ENCODE results near the gene NUDT9.
"Not testable (repeated sequence)": the region's sequence is repeated elsewhere in the genome, so short reads cannot be mapped to it uniquely, and the experiment has no call there.

The NUDT9 gene, protein sequence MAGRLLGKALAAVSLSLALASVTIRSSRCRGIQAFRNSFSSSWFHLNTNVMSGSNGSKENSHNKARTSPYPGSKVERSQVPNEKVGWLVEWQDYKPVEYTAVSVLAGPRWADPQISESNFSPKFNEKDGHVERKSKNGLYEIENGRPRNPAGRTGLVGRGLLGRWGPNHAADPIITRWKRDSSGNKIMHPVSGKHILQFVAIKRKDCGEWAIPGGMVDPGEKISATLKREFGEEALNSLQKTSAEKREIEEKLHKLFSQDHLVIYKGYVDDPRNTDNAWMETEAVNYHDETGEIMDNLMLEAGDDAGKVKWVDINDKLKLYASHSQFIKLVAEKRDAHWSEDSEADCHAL

DNA sequence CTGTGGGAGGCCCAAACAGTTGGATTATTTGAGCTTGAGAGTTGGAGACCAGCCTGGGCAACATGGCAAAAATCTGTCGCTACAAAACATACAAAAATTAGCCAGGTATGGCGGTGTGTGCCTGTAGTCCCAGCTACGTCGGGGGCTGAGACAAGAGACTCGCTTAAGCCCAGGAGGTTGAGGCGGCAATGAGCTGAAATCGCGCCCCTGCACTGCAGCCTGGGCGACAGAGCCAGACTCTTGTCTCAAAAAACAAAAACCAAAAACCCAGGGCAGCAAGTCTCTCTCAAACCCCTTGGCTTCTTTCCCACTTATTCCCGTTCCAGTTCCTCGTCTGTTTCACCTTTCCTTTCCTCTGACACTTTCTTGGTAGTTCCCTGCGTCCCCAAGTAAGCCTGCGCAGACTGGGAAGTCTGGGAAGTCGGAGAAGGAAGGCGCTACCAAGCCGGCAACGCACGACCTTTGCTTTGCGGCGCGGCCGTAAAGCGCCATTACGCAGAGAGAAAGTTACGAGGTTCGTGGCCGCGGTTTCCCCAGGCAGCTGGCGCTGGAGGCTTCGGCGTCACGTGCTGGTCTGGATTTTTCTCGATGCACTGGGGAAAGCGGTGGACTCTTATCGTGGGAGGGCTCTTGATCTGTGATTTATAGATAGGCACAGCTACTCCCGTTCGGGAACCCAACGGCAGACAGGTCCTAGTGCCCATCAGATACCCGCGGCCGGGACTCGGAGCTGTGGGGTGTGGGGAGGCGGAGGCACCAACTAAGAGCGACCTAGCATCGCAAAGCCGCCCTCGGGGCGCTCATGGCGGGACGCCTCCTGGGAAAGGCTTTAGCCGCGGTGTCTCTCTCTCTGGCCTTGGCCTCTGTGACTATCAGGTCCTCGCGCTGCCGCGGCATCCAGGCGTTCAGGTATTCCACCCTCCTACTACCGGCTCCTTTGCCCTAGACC, at the start of gene NUDT9:
NUDT9 (plus strand) TSS at position 470 of the 949 bp plus-strand sequence; CDS start at position 803, 333 bp downstream.
- DNase-seq (ENCODE audit: low spot score): peak; percentile 63

DNA sequence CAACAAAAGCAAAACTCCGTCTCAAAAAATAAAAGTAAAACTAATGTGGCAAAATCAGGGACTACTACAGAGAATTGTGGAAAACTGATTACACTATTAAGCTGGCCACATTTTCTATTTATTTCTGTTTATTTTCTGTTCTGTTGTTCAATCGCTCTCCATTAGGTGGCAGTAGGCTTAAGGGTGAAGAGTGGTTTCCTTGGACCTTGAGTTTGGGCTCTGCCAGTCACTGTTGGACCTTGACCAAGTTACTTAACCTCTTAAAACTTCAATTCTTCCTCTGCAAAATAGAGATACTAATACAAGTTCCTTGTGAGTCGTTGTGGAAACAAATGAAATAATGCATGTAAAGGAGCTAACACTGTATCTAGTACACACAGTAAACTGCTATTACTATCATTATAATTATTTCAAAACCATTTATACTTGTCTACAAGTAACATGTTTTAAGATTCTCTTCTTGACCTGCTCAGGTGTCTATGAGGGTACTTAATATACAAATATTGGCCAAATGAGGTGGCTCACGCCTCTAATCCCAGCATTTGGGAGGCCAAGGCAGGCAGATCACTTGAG, 46.6 kb upstream of the NUDT9 start:
- no peak for DNase-seq (ENCODE audit: low spot score)

DNA sequence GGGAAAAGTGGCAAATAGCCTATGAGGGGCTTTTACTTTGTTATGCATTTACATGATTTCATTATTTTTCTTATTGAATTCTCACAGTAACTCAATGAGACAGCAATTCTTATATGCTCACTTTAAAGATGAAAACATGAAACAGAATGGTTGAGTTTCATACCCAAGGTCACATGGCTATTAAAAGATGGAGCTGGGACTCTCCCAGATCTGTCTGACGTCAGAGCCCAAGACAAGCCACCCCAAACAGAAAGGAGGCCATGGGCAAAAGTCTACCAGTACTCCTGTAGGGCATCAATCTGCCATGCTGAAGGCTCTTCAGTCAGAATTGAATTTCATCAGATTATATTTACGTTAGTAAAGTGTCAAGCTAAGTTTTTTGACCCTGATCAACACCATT, 44.6 kb upstream of the NUDT9 start:
- DNase-seq (ENCODE audit: low spot score): no peak

DNA sequence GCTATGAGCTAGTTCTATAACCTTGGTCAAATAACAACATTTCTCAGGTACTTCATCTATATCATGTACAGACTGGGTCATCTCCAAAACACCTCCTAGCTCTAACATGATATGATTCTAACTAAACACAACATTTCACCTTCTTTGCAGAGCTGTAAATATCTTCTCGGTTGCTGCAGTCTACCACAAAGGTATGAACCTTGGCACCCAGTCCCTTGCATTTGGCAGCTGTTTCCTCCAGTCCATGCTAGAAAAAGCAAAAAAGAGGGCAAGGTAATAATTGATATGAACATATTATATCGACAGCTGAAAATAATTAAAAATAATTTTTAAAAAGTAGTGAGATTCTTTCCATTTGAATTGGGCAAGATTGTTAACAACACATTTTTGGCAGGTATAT, 40.3 kb upstream of the NUDT9 start:
- no peak for DNase-seq (ENCODE audit: low spot score)

DNA sequence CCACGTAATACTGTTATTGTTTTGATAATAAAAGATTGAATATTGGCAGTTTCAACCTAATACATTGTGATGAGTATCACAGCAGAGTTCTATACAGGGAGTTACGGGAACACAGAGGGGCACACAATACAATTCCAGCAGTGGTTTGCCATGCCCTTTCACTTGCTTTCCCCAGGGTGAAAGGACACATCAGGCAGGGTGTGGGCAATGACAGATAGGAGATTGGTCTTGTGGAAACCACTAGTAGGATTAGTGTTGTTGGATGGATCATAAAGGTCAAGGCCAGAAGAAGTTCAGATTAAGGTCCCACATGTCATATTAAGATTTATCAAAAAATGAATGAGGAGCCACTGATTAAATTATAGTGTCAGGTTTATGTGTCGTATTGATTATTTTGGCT, 39.4 kb upstream of the NUDT9 start:
- no peak for DNase-seq (ENCODE audit: low spot score)

DNA sequence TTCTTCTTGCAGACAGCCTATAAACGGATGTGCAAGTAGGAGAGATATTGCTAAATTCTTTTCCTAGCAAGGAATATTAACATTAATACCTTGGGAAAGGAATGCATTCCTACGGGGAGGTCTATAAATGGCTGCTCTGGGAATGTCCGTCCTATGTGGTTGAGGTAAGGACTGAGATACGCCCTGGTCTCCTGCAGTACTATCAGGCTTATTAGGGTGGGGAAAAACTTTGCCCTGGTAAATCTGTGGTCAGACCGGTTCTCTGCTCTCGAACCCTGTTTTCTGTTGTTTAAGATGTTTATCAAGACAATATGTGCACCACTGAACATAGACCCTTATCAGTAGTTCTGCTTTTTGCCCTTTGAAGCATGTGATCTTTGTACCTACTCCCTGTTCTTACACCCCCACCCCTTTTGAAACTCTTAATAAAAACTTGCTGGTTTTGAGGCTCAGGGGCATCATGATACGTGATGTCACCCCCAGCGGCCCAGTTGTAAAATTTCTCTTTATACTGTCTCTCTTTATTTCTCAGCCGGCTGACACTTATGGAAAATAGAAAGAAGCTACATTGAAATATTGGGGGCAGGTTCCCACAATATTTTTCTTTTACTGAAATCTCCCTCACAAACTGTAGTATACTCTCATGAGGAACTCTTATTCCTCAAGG, 37.8 kb upstream of the NUDT9 start:
- DNase-seq (ENCODE audit: low spot score): not testable (repeated sequence)

DNA sequence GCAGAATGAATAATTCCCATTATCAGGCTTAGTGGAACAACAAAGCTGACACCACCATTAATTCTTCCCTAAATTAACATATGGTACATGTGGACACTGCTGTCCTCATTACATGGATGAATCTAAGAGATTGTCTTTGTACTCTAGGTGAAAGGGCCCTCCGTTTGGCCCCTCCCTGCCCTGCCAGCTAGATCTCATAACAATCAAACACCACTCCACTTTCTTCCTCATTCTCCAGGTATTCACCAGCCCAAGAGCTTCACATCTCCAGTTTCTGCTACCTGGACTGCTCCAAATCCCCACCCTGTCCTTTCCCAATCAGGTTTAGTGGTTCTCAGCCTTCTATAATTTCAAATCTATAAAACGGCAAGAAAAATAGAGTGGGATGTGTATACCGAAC, 35.1 kb upstream of the NUDT9 start:
- DNase-seq (ENCODE audit: low spot score): no peak

DNA sequence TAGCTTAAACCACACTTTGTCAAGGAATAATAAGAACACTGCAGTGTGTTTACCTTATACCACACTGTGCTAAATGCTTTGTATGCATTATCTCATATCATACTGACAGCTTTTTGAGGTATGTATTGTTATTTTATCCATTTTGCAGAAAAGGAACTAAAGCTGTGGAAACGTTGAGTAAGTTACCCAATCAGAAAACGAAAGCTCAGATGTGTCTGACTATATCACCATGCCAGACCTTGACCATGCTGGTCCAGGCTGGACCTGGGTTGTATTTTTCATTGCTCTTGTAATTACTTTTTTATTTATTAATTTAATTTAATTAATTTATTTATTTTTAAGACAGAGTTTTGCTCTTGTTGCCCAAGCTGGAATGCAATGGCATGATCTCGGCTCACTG, 33.5 kb upstream of the NUDT9 start:
- DNase-seq (ENCODE audit: low spot score): no peak

DNA sequence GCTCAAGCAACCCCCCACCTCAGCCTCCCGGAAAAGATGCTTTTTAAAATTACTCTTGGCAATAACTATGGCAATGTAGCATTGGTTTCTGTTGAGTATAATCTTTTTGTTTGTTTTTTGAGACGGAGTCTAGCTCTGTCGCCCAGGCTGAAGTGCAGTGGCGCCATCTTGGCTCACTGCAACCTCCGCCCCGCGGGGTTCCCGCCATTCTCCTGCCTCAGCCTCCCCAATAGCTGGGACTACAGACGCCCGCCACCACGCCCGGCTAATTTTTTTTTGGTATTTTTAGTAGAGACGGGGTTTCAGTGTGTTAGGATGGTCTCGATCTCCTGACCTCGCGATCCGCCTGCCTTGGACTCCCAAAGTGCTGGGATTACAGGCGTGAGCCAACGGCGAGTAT, 32.3 kb upstream of the NUDT9 start:
- not testable (repeated sequence) for DNase-seq (ENCODE audit: low spot score)

DNA sequence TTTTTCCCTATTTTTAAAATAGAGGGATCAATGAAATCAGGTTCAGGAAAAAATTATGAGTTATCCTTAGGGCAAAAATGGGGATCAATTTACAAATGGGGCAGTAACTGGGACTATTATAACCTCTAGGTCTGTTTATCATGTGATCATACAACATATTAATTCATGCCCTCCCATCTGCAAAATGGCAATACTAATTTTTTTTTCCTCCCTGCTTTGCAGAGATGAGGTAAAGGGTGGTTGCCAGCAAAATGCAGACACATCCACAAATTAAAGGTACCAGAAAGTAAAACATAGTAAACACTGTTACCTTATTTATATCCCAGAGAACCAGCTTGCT, 31.9 kb upstream of the NUDT9 start:
- no peak for DNase-seq (ENCODE audit: low spot score)

DNA sequence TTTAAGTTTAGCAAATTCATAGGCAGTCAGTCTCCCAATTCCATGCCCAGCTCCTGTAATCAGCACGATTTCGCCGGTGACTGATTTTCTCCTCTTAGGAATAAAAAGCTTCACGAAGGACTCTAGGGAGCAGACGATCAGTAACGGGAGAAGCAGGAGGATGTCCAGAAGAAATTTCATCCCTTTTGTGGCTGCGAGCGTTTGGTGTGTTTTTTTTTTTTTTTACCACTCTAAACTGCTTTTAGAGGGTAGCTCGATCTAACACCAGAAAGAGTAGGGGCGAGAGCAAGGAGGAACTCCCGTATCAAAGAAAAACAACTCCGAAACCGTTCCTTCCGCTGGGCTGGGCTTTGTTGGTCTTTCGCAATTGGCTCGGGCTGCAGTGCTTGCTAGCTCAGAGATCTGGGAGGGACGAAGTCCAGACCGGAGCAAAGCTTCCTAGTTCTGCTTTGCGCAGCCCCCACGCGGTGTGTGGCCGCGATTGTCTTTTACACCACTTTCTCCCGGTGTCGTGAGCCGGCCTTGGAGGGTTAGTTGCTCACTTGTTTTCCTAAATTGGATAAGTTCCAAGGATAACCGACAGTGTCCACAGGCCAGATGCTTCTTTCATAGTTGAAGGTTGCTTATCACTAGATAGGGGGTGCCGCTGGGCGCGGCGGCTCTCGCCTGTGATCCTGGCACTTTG, 31.3 kb upstream of the NUDT9 start, which contains the start of gene HSD17B11:
HSD17B11 (minus strand) TSS at position 298 of the 685 bp plus-strand sequence; CDS start at position 180, 118 bp downstream.
- DNase-seq (ENCODE audit: low spot score): peak; percentile 79

DNA sequence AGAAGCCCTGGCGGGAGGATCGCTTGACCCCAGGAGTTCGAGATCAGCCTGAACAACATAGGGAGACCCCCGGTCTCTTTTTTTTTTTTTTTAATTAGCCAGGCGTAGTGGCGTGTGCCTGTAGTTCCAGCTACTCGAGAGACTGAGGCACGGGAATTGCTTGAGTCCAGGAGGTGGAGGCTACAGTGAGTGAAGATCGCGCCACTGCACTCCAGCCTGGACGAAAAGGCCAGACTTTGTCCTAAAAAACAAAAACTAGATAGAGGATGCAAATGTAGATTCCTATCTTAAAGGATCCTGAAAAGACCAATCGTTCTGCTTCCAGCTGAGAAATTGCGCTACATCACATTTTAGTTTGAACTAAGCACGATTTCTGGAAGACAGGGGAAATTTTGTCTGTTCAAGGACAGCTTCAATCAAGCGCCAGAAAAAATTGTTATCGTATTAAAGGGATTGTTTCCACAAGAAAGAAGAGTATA, 30.8 kb upstream of the NUDT9 start:
- DNase-seq (ENCODE audit: low spot score): no peak

DNA sequence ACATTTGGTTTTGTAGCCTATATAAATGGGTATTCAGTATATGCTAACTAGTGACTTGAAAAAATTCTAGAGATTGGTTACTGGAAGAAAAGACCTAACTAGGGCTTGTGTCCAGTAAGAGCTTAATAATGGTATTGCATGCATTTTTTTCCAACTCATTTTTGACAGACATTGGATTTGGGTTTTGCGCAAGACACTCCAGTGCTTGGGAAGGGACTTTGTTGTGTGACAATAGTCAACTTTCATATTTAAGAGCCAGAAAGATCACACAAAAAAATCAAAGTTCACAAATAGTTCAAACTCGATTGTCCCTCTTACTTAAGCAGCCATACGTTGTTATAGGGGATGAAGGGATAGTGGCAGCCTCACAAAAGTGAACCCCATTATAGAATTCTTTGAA, 30.2 kb upstream of the NUDT9 start:
- DNase-seq (ENCODE audit: low spot score): no peak

DNA sequence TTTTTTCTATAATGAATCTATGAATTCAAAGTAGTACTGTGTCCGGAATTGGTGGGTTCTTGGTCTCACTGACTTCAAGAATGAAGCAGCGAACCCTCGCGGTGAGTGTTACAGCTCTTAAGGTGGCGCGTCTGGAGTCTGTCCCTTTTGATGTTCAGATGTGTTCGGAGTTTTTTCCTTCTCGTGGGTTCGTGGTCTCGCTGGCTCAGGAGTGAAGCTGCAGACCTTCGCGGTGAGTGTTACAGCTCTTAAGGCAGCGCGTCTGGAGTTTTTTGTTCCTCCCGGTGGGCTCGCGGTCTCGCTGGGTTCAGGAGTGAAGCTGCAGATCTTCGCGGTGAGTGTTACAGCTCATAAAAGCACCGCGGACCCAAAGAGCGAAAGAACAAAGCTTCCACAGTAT, 27.3 kb upstream of the NUDT9 start:
- DNase-seq (ENCODE audit: low spot score): not testable (repeated sequence)

DNA sequence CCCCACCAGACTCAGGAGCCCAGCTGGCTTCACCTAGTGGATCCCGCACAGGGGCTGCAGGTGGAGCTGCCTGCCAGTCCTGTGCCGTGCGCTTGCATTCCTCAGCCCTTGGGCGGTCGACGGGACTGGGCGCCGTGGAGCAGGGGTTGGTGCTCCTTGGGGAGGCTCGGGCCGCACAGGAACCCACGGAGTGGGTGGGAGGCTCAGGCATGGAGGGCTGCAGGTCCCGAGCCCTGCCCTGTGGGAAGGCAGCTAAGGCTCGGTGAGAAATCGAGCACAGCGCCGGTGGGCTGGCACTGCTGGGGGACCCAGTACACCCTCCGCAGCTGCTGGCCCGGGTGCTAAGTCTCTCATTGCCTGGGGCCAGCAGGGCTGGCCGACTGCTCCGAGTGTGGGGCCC, 26.5 kb upstream of the NUDT9 start:
- not testable (repeated sequence) for DNase-seq (ENCODE audit: low spot score)

DNA sequence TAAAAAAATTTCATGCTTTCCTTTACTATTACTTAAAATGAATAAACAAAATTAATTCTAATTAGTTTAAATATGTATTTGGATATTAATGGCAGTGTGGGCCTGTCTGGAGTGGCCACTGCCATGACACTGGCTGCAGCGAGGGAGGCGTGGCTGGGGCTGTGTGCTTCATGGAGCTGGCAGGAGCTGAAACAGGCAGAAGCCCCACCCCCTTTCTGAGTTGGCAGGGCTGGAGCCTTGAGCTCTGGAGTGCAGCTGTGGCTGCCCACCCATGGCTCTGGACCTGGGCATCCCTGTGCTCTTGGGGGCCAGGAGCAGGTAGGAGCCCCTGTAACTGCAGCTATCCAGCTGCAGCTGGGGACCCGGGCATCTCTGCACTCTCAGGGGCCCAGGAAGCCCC, 23.2 kb upstream of the NUDT9 start:
- no peak for DNase-seq (ENCODE audit: low spot score)

DNA sequence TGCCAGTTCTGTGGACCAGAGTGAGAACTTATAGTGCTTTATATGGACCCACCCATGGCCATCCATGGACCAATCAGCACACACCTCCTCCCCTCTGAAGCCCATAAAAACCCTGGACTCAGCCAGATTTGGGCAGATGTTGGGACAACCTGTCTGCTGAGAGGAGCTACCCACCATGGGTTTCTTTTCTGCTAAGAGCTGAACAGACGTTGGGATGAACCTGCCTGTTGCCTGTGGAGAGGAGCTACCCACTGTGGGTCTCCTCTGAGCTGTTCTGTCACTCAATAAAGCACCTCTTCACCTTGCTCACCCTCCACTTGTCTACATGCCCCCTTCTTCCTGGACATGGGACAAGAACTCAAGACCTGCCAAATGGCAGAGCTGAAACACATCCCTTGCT, 22.4 kb upstream of the NUDT9 start:
- DNase-seq (ENCODE audit: low spot score): no peak

DNA sequence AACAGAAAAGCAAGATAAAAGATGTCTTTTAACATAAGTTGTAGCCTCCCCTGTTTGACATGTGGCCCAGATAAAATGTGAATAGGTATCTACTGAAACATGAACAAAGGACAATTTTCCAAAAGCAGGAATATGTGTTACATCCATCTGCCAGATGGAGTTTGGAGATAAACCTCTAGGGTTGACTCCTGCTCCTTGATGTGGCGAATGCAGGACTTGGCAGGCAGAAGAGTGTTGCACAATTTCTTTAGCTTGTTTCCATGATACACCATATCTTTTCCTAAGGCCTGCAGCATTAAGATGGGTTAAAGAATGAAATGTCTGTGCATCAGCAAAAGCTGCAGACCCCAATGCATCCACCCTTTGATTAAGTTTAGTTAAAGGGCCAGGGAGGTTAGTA, 18.6 kb upstream of the NUDT9 start:
- not testable (repeated sequence) for DNase-seq (ENCODE audit: low spot score)

DNA sequence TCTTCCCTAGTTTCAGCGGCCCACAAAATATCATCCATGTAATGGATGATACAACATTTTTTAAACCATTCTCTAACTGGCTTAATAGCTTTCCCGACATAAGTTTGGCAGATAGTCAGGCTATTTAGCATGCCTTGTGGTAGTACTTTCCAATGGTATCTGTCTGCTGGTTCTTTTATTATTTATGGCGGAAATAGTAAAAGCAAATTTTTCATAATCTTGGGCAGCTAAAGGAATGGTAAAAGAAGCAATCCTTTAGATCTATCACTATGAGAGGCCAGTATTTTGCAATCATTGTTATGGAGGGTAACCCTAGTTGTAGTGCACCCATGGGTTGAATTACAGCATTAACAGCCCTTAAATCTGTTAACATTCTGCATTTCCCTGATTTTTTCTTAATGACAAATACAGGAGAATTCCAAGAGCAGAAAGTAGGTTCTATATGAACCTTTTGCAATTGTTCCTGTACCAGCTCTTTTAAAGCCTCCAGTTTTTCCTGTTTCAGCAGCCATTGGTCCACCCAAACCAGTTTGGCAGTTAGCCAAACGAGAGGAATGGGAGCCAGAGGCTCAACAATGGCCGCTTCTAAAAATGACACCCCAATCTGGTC, 17.1 kb upstream of the NUDT9 start:
- no peak for DNase-seq (ENCODE audit: low spot score)

DNA sequence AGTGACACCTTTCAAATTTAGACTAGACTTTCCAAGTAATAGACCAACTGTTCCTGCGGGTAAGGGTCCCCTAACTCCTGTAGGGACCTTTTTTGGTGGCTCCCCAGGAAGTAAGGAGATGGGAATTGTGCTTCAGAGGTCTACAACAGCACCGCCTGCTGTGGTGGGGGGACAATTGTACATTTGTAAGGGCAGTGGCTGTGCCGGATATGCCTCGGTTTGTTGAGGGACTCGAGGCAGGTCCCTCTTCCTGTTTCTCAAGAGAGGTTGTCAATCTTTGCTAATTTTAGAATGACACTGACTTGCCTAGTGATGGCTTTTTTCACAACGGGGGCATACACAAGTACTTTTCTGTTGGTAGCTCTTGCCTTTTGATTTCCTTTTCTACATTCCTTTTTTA, 15.9 kb upstream of the NUDT9 start:
- DNase-seq (ENCODE audit: low spot score): no peak

DNA sequence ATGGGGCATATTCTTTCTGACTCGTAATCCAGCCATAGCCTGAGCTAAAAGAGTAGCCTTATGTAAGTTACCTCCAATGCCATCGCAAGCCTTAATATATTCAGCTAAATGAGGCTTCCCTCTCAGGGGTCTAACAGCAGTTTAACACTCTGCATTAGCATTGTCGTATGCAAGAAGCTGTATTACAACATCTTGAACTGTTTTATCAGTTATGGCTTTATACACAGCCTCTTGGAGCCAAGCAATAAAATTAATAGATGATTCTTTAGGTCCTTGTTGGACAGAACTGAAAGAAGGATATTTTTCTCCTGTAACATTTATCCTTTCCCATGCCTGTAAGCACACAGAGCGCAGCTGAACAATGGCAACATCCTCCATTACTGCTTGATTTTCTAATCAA, 15.5 kb upstream of the NUDT9 start:
- not testable (repeated sequence) for DNase-seq (ENCODE audit: low spot score)

Measured in HuH-7.5 (cell line).